Stomach smooth muscle (tissue), 2 donors: Measurements from ENCODE around the gene PPIP5K2.
"Not testable (repeated sequence)": the region's sequence is repeated elsewhere in the genome, so short reads cannot be mapped to it uniquely, and the experiment has no call there.

Source experiments
- H3K27ac ChIP-seq: one replicate; pipeline ENCODE4 v1.7.0; 2013; ENCODE audit warnings: mild to moderate bottlenecking, low read length, inconsistent platforms
- H3K27me3 ChIP-seq, 2 donors: one replicate each; pipeline ENCODE4 v1.7.0; 2013; ENCODE audit warnings: low read length in 2 of 2; ENCODE audit not compliant: insufficient read depth in 2 of 2, control insufficient read depth in 1 of 2
- H3K36me3 ChIP-seq, 2 donors: one replicate each; pipeline ENCODE4 v1.7.0; 2013; ENCODE audit warnings: low read length in 2 of 2; ENCODE audit not compliant: control insufficient read depth in 2 of 2, insufficient read depth in 2 of 2
- H3K4me1 ChIP-seq: one replicate; pipeline ENCODE4 v1.7.0; 2013; ENCODE audit warnings: low read length; ENCODE audit not compliant: control insufficient read depth, insufficient read depth
- H3K4me3 ChIP-seq, 2 donors: one replicate each; pipeline ENCODE4 v1.7.0; 2013; ENCODE audit warnings: low read length in 2 of 2
- H3K9ac ChIP-seq, 2 donors: one replicate each; pipeline ENCODE4 v1.7.0; 2013; ENCODE audit warnings: low read length in 2 of 2, mild to moderate bottlenecking in 1 of 2
- H3K9me3 ChIP-seq, 2 donors: one replicate each; pipeline ENCODE4 v1.7.0; 2013; ENCODE audit warnings: low read length in 2 of 2; ENCODE audit not compliant: control insufficient read depth in 2 of 2
- donor health status: healthy.
- donor health status: Pancreatic carcinoma.

The PPIP5K2 gene

DNA sequence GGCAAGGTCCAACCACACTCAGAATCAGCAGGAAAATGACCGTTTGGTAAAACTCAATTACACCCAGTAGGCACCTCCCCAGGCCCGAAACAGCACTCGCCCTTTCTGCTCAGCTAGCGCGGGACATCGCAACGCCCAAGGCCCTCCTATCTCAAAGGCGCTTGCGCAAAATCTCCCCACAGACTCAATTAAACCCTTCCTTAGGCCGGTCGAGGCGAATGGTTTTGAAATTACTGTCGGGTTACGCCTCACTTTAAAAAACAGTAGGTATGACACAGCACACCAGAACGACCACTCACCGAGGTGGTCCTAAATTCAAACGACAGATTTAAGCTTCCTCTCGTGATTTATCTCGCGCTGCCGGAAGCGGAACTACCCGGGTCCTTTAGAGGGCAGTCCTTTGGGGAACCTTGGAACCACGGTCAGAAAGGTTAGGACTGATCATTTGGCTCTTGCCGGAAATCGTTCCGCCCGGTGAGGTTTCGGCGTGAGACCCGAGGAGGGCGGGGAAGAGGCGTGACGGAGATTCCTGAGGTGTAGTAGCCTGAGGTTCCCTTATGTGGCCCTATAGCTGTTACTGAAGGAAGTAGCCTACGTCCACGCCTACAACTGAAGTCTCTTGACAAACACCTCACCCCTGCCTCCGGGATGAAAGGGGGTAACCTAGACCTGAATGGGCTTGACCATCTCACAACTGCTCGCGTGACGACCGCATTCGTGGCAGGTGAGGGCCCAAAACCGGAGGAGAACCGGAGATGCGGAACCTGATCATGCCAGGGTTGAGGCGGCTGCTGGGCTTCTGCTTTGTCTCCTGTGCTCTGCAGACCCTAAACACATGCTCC is at the start of gene PPIP5K2, which contains the start of gene GIN1:
PPIP5K2 (plus strand) TSS at position 537 of the 842 bp plus-strand sequence. CDS start 9,289 bp downstream, outside the sequence.
GIN1 (minus strand) TSS at position 374 of the 842 bp plus-strand sequence. CDS start 11,431 bp downstream, outside the sequence.
- Histone ChIP-seq H3K36me3 (no peaks in the 10 kb centered on the region), H3K4me3 (peak within 1 kb of the TSS; percentile 97 to 98), H3K4me1 (peaks cover 7% of the 10 kb centered on the region)

DNA sequence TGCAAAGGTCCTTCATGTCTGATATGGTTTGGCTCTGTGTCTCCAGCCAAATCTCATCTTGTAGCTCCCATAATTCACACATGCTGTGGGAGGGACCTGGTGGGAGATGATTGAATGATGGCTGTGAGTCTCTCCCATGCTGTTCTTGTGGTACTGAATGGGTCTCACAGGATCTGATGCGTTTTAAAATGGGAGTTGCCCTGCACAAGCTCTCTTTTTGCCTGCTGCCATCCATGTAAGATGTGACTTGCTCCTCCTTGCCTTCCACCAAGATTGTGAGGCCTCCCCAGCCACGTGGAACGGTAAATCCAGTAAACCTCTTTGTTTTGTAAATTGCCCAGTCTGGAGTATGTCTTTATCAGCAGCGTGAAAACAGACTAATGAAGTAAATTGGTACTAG is 46.6 kb upstream of the PPIP5K2 start:
- not testable (repeated sequence) for H3K4me1 ChIP-seq, H3K27me3 ChIP-seq, H3K27ac ChIP-seq, H3K9ac ChIP-seq, H3K36me3 ChIP-seq, H3K9me3 ChIP-seq, H3K4me3 ChIP-seq

More for the DNA sequence above, at the start of gene PPIP5K2, which contains the start of gene GIN1:
- Histone ChIP-seq H3K27me3 (no peaks in the 10 kb centered on the region), H3K9me3 (no peaks in the 10 kb centered on the region), H3K27ac (peak within 1 kb of the TSS; percentile 91), H3K9ac (peak within 1 kb of the TSS; percentile 84 to 98)

DNA sequence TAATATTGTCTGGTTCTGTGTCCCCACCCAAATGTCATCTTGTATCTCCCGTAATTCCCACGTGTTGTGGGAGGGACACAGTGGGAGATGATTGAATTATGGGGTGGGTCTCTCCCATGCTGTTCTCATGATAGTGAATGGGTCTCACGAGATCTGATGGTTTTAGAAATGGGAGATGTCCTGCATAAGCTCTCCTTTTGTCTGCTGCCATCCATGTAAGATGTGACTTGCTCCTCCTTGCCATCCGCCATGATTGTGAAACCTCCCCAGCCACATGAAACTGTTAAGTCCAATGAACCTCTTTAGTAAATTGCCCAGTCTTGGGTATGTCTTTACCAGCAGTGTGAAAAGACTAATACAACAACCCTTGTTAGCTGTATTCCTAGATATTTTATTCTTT is 44.7 kb upstream of the PPIP5K2 start:
- Histone ChIP-seq H3K4me3 (no peak overlapping the region), H3K27ac (no peak overlapping the region), H3K27me3 (no peaks in the 10 kb centered on the region), H3K9me3 (peaks cover 12 to 25% of the 10 kb centered on the region in 2 donors), H3K9ac (no peak overlapping the region), H3K36me3 (no peaks in the 10 kb centered on the region), H3K4me1 (no peaks in the 10 kb centered on the region)

DNA sequence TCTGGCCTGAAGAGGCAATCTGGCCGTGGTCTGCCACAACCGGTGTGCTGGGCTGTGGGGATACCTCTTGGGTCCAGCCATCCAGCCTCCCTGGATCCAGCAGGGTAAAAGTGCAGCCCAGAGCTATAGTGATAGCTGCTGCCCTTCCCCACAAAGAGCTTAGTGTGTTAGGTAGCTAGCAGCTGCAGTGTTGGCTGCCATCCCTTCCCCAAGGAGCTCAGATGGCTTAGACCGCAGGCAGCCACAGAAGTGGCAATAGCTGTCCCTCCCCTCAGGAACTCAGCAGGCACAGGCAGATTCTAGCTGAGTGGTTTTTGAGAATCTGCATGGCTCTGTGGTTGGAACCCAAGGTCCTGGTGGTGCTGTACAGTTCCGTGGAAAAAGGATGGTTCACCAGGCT is 40.3 kb upstream of the PPIP5K2 start:
- Histone ChIP-seq H3K27me3 (no peaks in the 10 kb centered on the region), H3K4me3 (no peak overlapping the region), H3K27ac (no peak overlapping the region), H3K36me3 (peaks cover 2 to 5% of the 10 kb centered on the region in 2 donors), H3K9ac (no peak overlapping the region), H3K4me1 (no peaks in the 10 kb centered on the region), H3K9me3 (peaks cover 13 to 29% of the 10 kb centered on the region in 2 donors)

DNA sequence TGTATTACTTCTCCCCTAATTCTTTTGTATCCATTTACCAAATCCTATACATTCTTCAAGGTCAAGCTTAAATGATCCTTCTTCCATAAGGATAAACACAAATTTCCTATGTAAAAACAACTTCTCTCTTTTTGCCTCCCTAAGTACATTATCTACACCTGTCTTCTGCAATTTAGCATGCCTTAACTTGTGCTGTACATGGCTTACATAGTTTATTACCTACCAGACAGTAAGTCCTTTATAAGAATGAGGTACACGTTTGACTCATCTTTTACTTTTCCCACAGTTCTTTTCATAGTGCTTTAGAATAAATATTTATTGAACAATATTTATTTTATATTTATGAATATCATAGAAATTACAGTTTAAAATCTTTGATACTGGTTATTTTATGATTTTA is 33.6 kb upstream of the PPIP5K2 start:
- H3K27ac ChIP-seq: no peak overlapping the region
- peaks cover 14 to 23% of the 10 kb centered on the region in 2 donors for H3K36me3 ChIP-seq

DNA sequence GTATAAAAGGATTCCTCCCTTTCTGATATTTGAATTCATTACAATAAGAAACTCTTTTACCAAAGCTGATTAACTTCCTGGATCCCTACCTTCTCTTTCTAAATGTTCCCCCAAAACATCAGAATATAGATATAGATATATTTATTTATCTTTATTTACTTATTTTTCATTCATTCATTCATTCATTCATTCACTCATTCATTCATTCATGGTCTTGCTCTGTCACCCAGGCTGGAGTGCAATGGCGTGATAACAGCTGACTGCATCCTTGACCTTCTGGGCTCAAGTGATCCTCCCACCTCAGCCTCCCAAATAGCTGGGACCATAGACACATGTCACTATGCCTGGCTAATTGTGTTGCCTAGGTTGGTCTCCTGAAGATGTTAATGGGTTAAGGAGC is 30.8 kb upstream of the PPIP5K2 start:
- Histone ChIP-seq H3K4me1 (no peaks in the 10 kb centered on the region), H3K27ac (no peak overlapping the region), H3K9ac (no peak overlapping the region), H3K9me3 (peaks cover 0 to 7% of the 10 kb centered on the region in 2 donors), H3K36me3 (peaks cover 17 to 35% of the 10 kb centered on the region in 2 donors), H3K27me3 (no peaks in the 10 kb centered on the region), H3K4me3 (no peak overlapping the region)

More for the DNA sequence above, 33.6 kb upstream of the PPIP5K2 start:
- no peak overlapping the region for H3K4me3 ChIP-seq
- H3K27me3 ChIP-seq: no peaks in the 10 kb centered on the region
- no peaks in the 10 kb centered on the region for H3K4me1 ChIP-seq
- no peak overlapping the region for H3K9ac ChIP-seq
- H3K9me3 ChIP-seq: peaks cover 6 to 7% of the 10 kb centered on the region in 2 donors

DNA sequence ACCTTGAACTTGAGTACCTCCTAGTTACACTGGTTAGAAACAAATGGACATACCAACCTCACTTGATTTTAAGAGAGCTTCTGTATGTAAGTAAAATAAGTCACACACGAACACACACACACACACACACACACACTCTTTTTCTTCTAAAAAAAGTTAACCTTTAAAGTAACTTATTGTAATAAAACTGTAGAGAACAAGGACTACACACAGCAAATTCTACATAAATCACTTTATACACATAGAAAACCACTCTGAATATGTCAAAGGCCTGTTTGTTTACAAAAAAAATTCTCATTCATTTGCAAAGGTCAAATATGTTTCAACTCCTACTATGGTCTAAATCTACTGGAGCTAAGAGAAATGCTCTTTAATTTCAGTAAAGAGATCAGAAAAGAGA is 29.3 kb upstream of the PPIP5K2 start:
- H3K4me1 ChIP-seq: no peaks in the 10 kb centered on the region
- no peaks in the 10 kb centered on the region for H3K27me3 ChIP-seq
- no peak overlapping the region for H3K4me3 ChIP-seq
- H3K27ac ChIP-seq: no peak overlapping the region
- peaks cover 16 to 28% of the 10 kb centered on the region in 2 donors for H3K36me3 ChIP-seq
- H3K9me3 ChIP-seq: peaks cover 0 to 2% of the 10 kb centered on the region in 2 donors
- no peak overlapping the region for H3K9ac ChIP-seq

DNA sequence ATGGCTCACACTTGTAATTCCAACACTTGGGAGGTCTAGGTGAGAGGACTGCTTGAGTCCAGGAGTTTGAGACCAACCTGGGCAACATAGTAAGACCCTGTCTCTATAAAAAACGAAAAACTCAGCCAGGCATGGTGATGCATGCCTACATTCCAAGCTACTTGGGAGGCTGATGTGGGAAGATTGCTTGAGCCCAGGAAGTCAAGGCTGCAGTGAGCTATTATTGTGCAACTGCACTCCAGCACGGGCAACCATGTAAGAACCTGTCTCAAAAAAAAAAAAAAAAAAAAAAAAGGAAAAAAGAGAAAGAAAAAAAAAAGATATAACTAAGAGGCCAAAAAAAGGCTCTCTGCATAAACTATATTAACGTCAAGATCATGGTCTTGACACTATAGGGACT is 27.4 kb upstream of the PPIP5K2 start:
- Histone ChIP-seq H3K36me3 (peaks cover 5 to 22% of the 10 kb centered on the region in 2 donors), H3K9me3 (no peaks in the 10 kb centered on the region), H3K27me3 (no peaks in the 10 kb centered on the region), H3K4me3 (no peak overlapping the region), H3K9ac (no peak overlapping the region), H3K4me1 (no peaks in the 10 kb centered on the region), H3K27ac (no peak overlapping the region)

DNA sequence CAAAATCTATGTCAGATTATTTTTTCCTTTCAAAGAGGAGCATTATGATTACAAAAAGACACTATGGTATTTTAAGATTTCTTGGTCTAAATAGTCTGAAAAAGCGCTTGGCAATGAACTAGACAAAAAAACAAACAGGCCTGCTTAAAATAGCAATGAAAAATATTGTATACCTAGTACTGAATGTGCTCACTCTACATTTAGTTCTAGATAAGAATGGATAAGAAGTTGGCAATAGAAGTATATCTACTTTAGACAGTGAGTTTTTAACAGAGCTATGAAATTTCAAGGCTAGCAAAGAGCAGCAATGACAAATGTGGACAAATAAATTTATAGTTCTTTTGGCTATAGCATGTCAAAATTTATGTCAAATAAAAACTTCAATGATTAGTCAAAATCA is 26.4 kb upstream of the PPIP5K2 start:
- Histone ChIP-seq H3K36me3 (peaks cover 5 to 20% of the 10 kb centered on the region in 2 donors), H3K9me3 (no peaks in the 10 kb centered on the region), H3K9ac (no peak overlapping the region), H3K27ac (no peak overlapping the region), H3K4me3 (no peak overlapping the region), H3K27me3 (no peaks in the 10 kb centered on the region), H3K4me1 (no peaks in the 10 kb centered on the region)

DNA sequence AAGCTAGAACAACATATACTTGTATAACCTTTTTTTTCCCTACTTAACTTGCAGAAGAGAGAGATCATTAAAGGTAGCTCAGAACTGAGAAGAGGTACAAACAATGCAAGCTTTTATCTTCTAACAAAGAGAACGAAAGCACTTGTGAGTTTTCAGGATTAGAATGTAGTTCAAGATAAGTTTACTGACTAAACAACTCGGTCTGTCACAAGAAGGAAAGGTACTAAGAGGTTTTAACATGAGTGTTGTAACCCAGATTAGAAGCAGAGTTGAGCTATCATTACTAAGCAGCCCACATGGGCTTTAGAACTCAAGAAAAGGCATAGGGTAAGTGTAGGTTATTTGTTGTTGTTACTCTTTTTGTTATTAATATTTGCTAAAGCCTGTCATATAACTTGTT is 25.4 kb upstream of the PPIP5K2 start:
- no peak overlapping the region for H3K27ac ChIP-seq
- H3K4me3 ChIP-seq: no peak overlapping the region
- no peaks in the 10 kb centered on the region for H3K27me3 ChIP-seq
- H3K36me3 ChIP-seq: peaks cover 5 to 16% of the 10 kb centered on the region in 2 donors
- no peak overlapping the region for H3K9ac ChIP-seq
- no peaks in the 10 kb centered on the region for H3K9me3 ChIP-seq
- H3K4me1 ChIP-seq: no peaks in the 10 kb centered on the region

DNA sequence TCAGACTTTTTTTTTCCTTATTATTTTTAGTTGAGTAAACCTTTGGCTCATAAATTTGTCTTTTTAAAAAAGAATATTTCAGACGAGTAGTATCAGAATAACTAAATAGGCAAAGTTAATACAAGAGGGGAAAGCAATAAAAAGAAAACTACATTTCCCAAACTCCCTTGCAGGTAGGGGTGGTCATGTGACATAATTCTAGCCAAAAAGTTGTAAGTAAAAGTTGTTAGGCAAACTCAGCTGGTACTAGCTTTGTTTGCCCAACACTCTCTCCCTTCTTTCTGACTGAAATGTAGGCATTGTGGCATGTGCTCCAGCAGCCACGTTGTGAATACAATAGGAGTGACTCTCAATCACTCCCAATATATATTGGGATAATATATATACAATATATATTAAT is 21.1 kb upstream of the PPIP5K2 start:
- H3K27me3 ChIP-seq: no peaks in the 10 kb centered on the region
- H3K9me3 ChIP-seq: no peaks in the 10 kb centered on the region
- H3K36me3 ChIP-seq: peaks cover 2 to 13% of the 10 kb centered on the region in 2 donors
- H3K4me1 ChIP-seq: no peaks in the 10 kb centered on the region
- no peak overlapping the region for H3K27ac ChIP-seq
- no peak overlapping the region for H3K4me3 ChIP-seq
- H3K9ac ChIP-seq: no peak overlapping the region
